HEK293T (cell line): ENCODE results near the gene ST6GALNAC4.
"Not testable (repeated sequence)": the region's sequence is repeated elsewhere in the genome, so short reads cannot be mapped to it uniquely, and the experiment has no call there.

Experiments used
- CTCF ChIA-PET: fragments of 350-600 bp; formaldehyde crosslinking; extraction: SDS; loops from one replicate; lab custom pipeline; 2021; ENCODE audit warnings: antibody characterized with exemption, inconsistent platforms; lab: Yijun Ruan, JAX
- POLR2A ChIA-PET: fragments of 350-600 bp; formaldehyde crosslinking; extraction: SDS; loops from one replicate; lab custom pipeline; 2020; ENCODE audit warnings: antibody characterized with exemption, inconsistent platforms; lab: Yijun Ruan, JAX
- DNase-seq: peaks from one replicate; pipeline ENCODE4 v3.0.0; 2012; ENCODE audit warnings: mixed read lengths; ENCODE audit errors: extremely low spot score
- ARNT ChIP-seq: fragments of 450-650 bp; IDR thresholded peaks from 2 replicates; pipeline ENCODE4 v1.6.1; 2017; ENCODE audit warnings: mild to moderate bottlenecking
- BHLHE40 ChIP-seq: fragments of 450-650 bp; IDR thresholded peaks from 2 replicates; pipeline ENCODE4 v1.6.1; 2016; ENCODE audit warnings: mild to moderate bottlenecking, moderate library complexity, borderline replicate concordance
- CTBP1 ChIP-seq: fragments of 450-650 bp; IDR thresholded peaks from 2 replicates; pipeline ENCODE4 v1.6.1; 2016; ENCODE audit warnings: borderline replicate concordance
- ELF4 ChIP-seq: fragments of 450-650 bp; IDR thresholded peaks from 2 replicates; pipeline ENCODE4 v1.6.1; 2017; ENCODE audit warnings: antibody characterized with exemption
- FOXA1 ChIP-seq: fragments of 450-650 bp; IDR thresholded peaks from 2 replicates; pipeline ENCODE4 v1.6.1; 2016; ENCODE audit warnings: mild to moderate bottlenecking
- FOXK2 ChIP-seq: fragments of 450-650 bp; IDR thresholded peaks from 2 replicates; pipeline ENCODE4 v1.6.1; 2016; ENCODE audit warnings: mild to moderate bottlenecking
- FOXM1 ChIP-seq: fragments of 450-650 bp; IDR thresholded peaks from 2 replicates; pipeline ENCODE4 v1.6.1; 2017; ENCODE audit warnings: mild to moderate bottlenecking, borderline replicate concordance
- HDGF ChIP-seq: fragments of 450-650 bp; IDR thresholded peaks from 2 replicates; pipeline ENCODE4 v1.6.1; 2017; ENCODE audit warnings: antibody characterized with exemption, borderline replicate concordance
- L3MBTL2 ChIP-seq: fragments of 450-650 bp; conservative IDR thresholded peaks from 2 replicates; pipeline ENCODE4 v1.6.1; 2016; ENCODE audit warnings: mild to moderate bottlenecking
- LEF1 ChIP-seq: fragments of 450-650 bp; IDR thresholded peaks from 2 replicates; pipeline ENCODE4 v1.6.1; 2017; ENCODE audit warnings: mild to moderate bottlenecking, borderline replicate concordance
- NFRKB ChIP-seq: fragments of 450-650 bp; IDR thresholded peaks from 2 replicates; pipeline ENCODE4 v1.6.1; 2016; ENCODE audit warnings: mild to moderate bottlenecking, moderate library complexity
- PKNOX1 ChIP-seq: fragments of 450-650 bp; IDR thresholded peaks from 2 replicates; pipeline ENCODE4 v1.6.1; 2016
- SP1 ChIP-seq: fragments of 450-650 bp; IDR thresholded peaks from 2 replicates; pipeline ENCODE4 v1.6.1; 2017
- SUZ12 ChIP-seq: fragments of 450-650 bp; IDR thresholded peaks from 2 replicates; pipeline ENCODE4 v1.6.1; 2016; ENCODE audit warnings: mild to moderate bottlenecking
- TARDBP ChIP-seq: fragments of 450-650 bp; IDR thresholded peaks from 2 replicates; pipeline ENCODE4 v1.6.1; 2016
- ZNF384 ChIP-seq: fragments of 450-650 bp; IDR thresholded peaks from 2 replicates; pipeline ENCODE4 v1.6.1; 2016

ST6GALNAC4 gene

GRCh38 chr9:127881715-127882114 lies 35.1 kb downstream of the ST6GALNAC4 start:
- POLR2A ChIA-PET = interaction anchor here (0.9 kb wide), 1 partner anchor 17 kb away, joined by 3 read pairs; no protein-coding TSS in a partner anchor
- CTCF ChIA-PET, DNase-seq: not testable (repeated sequence)
- peak; percentile 34; the same call in 1 of the 2 replicates for TF ChIP-seq ZNF384

GRCh38 chr9:127880143-127880542 lies 36.7 kb downstream of the ST6GALNAC4 start:
- ChIA-PET POLR2A (no interaction called here), CTCF (no interaction called here)
- no peak for TF ChIP-seq FOXM1
- no peak for DNase-seq

GRCh38 chr9:127878652-127879390 lies 38.0 kb downstream of the ST6GALNAC4 start:
- no peak for TF ChIP-seq FOXA1
- no peak for DNase-seq
- ChIA-PET POLR2A (interaction anchor here (0.9 to 1.4 kb wide), 2 partner anchors 19 to 20 kb away, joined by 4 read pairs; no protein-coding TSS in a partner anchor), CTCF (interaction anchor here (1.1 to 1.2 kb wide), 2 partner anchors 9 to 14 kb away, joined by 3 to 5 read pairs; no protein-coding TSS in a partner anchor)

- DNase-seq = no peak
- TF ChIP-seq BHLHE40 = no peak
- TF ChIP-seq ZNF384 = no peak
- POLR2A ChIA-PET = interaction anchor here (0.9 to 1.7 kb wide), 3 partner anchors 19 to 39 kb away, joined by 4 to 6 read pairs (median 4); partner anchors contain the start of gene ST6GALNAC4
- CTCF ChIA-PET = interaction anchor here (1.1 to 1.2 kb wide), 2 partner anchors 8 to 15 kb away, joined by 3 to 5 read pairs; no protein-coding TSS in a partner anchor
Measured at GRCh38 chr9:127878001-127878651, 38.7 kb downstream of the ST6GALNAC4 start.

- ChIA-PET POLR2A (interaction anchor here (0.9 to 1.7 kb wide), 2 partner anchors 20 to 39 kb away, joined by 4 to 6 read pairs; partner anchors contain the start of gene ST6GALNAC4), CTCF (interaction anchor here (1.1 to 1.2 kb wide), 2 partner anchors 8 to 16 kb away, joined by 3 to 5 read pairs; no protein-coding TSS in a partner anchor)
- DNase-seq = peak; percentile 74
- TF ChIP-seq FOXM1 = no peak
- no peak; the same call in 1 of the 2 replicates for TF ChIP-seq L3MBTL2
- TF ChIP-seq PKNOX1 = no peak
- TF ChIP-seq SP1 = no peak
- TF ChIP-seq ZNF384 = no peak
- no peak for TF ChIP-seq NFRKB
- TF ChIP-seq BHLHE40 = no peak
- no peak for TF ChIP-seq LEF1
- no peak for TF ChIP-seq FOXA1
- TF ChIP-seq SUZ12 = no peak
- no peak for TF ChIP-seq ARNT
- no peak for TF ChIP-seq TARDBP
- no peak for TF ChIP-seq CTBP1
- TF ChIP-seq FOXK2 = no peak
- TF ChIP-seq ELF4 = no peak
- TF ChIP-seq HDGF = no peak
Measured at GRCh38 chr9:127877566-127877998, 39.3 kb downstream of the ST6GALNAC4 start, which contains the start of gene AK1. Gene AK1 (minus strand): TSS chr9:127877675. CDS start chr9:127874617, 3,058 bp downstream.

- ChIA-PET POLR2A (interaction anchor here (1.1 to 1.7 kb wide), 2 partner anchors 20 to 40 kb away, joined by 3 to 6 read pairs; partner anchors contain the start of gene ST6GALNAC4), CTCF (no interaction called here)
- TF ChIP-seq LEF1 (no peak), HDGF (no peak), ARNT (no peak), FOXM1 (no peak), L3MBTL2 (no peak), ELF4 (no peak), TARDBP (no peak)
- no peak for DNase-seq
Measured at GRCh38 chr9:127876764-127877562, 39.9 kb downstream of the ST6GALNAC4 start.

GRCh38 chr9:127876026-127876763 lies 40.6 kb downstream of the ST6GALNAC4 start:
- POLR2A ChIA-PET = interaction anchor here (1.1 kb wide), 1 partner anchor 21 kb away, joined by 3 read pairs; no protein-coding TSS in a partner anchor

More at GRCh38 chr9:127876026-127876763, 40.6 kb downstream of the ST6GALNAC4 start:
- CTCF ChIA-PET = no interaction called here
- no peak for TF ChIP-seq CTBP1
- no peak for TF ChIP-seq FOXK2
- TF ChIP-seq SUZ12 = no peak
- no peak for TF ChIP-seq FOXM1
- TF ChIP-seq PKNOX1 = no peak
- no peak for DNase-seq
